B cell (primary cell): ENCODE measurements around the gene DIP2B. TPM values are rescaled to one million over a fixed set of nuclear protein-coding genes. Genes with fewer than 3 reads are reported as not detected.

Experiments
- ATAC-seq: fragments of 200-7000 bp; cut with Tn5 transposase; one replicate; pipeline ENCODE4 v1.10.0; 2021; ENCODE audit warnings: low read depth, mild to moderate bottlenecking, moderate number of reproducible peaks, moderate library complexity
- CTCF ChIA-PET: fragments of 350-600 bp; sonication (Branson Sonifier 250); formaldehyde crosslinking; loops from one replicate; lab custom pipeline; 2021; ENCODE audit warnings: antibody characterized with exemption, inconsistent platforms; lab: Charles Lee
- POLR2A ChIA-PET: fragments of 350-600 bp; sonication (Branson Sonifier 250); formaldehyde crosslinking; loops from one replicate; lab custom pipeline; 2021; ENCODE audit warnings: antibody characterized with exemption; lab: Charles Lee
- DNase-seq: peaks from one replicate; pipeline ENCODE4 v3.0.0; 2013
- H2AFZ ChIP-seq: 2 replicates; pipeline ENCODE4 v1.6.1; 2012; ENCODE audit warnings: mild to moderate bottlenecking, low read depth, low read length; ENCODE audit not compliant: insufficient read depth, poor library complexity, severe bottlenecking
- H3K27ac ChIP-seq, 2 donors: 1 replicate in 1 of 2; 2 replicates in 1 of 2; pipeline ENCODE4 v1.5.1; 2012 to 2013; ENCODE audit warnings: low read length in 2 of 2, mild to moderate bottlenecking in 2 of 2, moderate library complexity in 1 of 2
- H3K27me3 ChIP-seq, 4 experiments: fragments of 200-600 bp in 1 of 4; sonication (generic) in 1 of 4; replicated peaks in 1 of 4; 1 replicate in 2 of 4; 2 replicates in 2 of 4; pipeline versions ENCODE4 v1.6.1 to v1.7.0; 2013 to 2016; ENCODE audit warnings: low read length in 3 of 4, mild to moderate bottlenecking in 2 of 4, mixed read lengths in 1 of 4, moderate library complexity in 1 of 4; ENCODE audit not compliant: insufficient read depth in 4 of 4, control insufficient read depth in 3 of 4; ENCODE audit errors: control extremely low read depth in 1 of 4
- H3K36me3 ChIP-seq, 2 experiments: replicated peaks in 1 of 2; 1 replicate in 1 of 2; 2 replicates in 1 of 2; pipeline versions ENCODE4 v1.6.1 to v1.7.1; 2013; ENCODE audit warnings: low read length in 1 of 2; ENCODE audit not compliant: insufficient read depth in 2 of 2, control insufficient read depth in 1 of 2; ENCODE audit errors: control extremely low read depth in 1 of 2, extremely low read depth in 1 of 2
- H3K4me1 ChIP-seq, 2 donors: fragments of 200-600 bp in 1 of 2; sonication (generic) in 1 of 2; 1 replicate in 1 of 2; 2 replicates in 1 of 2; pipeline versions ENCODE4 v1.5.1 to v1.6.1; 2013 to 2017; ENCODE audit warnings: low read length in 2 of 2; ENCODE audit not compliant: control insufficient read depth in 2 of 2, insufficient read depth in 2 of 2
- H3K4me2 ChIP-seq: replicated peaks from 2 replicates; pipeline ENCODE3; 2012; ENCODE audit warnings: mild to moderate bottlenecking, low read depth, low read length; ENCODE audit not compliant: poor library complexity, severe bottlenecking
- H3K4me3 ChIP-seq, 5 experiments: fragments of 200-600 bp in 1 of 5; sonication (generic) in 1 of 5; 1 replicate in 3 of 5; 2 replicates in 2 of 5; pipeline versions ENCODE4 v1.5.1 to v1.7.0; 2011 to 2016; ENCODE audit warnings: low read length in 4 of 5, mild to moderate bottlenecking in 4 of 5, low read depth in 2 of 5, control low read depth in 1 of 5, moderate library complexity in 1 of 5; ENCODE audit not compliant: insufficient read depth in 1 of 5; ENCODE audit errors: control extremely low read depth in 1 of 5, extremely low read depth in 1 of 5
- H3K79me2 ChIP-seq: fragments of 200-600 bp; sonication (generic); one replicate; pipeline ENCODE4 v1.6.0; 2016; ENCODE audit warnings: low read length; ENCODE audit not compliant: control insufficient read depth, insufficient read depth
- H3K9ac ChIP-seq: fragments of 200-600 bp; sonication (generic); 2 replicates; pipeline ENCODE4 v1.6.1; 2017; ENCODE audit warnings: mild to moderate bottlenecking, low read length, moderate library complexity
- H3K9me3 ChIP-seq, 3 donors: one replicate each; pipeline versions ENCODE4 v1.6.1 to v1.7.1; 2013; ENCODE audit warnings: low read length in 2 of 3; ENCODE audit not compliant: control insufficient read depth in 2 of 3, insufficient read depth in 1 of 3; ENCODE audit errors: control extremely low read depth in 1 of 3
- H4K20me1 ChIP-seq: 2 replicates; pipeline ENCODE4 v1.6.0; 2012; ENCODE audit warnings: mild to moderate bottlenecking, low read length; ENCODE audit not compliant: insufficient read depth, control insufficient read depth, poor library complexity, severe bottlenecking
- H3K27ac Mint-ChIP-seq: one replicate; pipeline ENCODE4 v1.8.0; 2021; ENCODE audit warnings: mixed read lengths
- H3K27me3 Mint-ChIP-seq: one replicate; pipeline ENCODE4 v1.8.0; 2021; ENCODE audit warnings: mixed read lengths
- H3K4me1 Mint-ChIP-seq: one replicate; pipeline ENCODE4 v1.8.0; 2021; ENCODE audit warnings: mixed read lengths
- H3K4me3 Mint-ChIP-seq: one replicate; pipeline ENCODE4 v1.8.0; 2021; ENCODE audit warnings: mixed read lengths
- H3K9me3 Mint-ChIP-seq: one replicate; pipeline ENCODE4 v1.8.0; 2022; ENCODE audit warnings: mixed read lengths; ENCODE audit not compliant: insufficient read depth
- CTCF ChIP-seq: fragments of 200-600 bp; IDR thresholded peaks from one replicate; pipeline ENCODE4 v1.8.0; 2022; ENCODE audit warnings: antibody characterized with exemption, mild to moderate bottlenecking
- EZH2 ChIP-seq: IDR thresholded peaks from 2 replicates; pipeline ENCODE4 v1.6.1; 2012; ENCODE audit warnings: borderline replicate concordance, low read depth, mild to moderate bottlenecking, moderate library complexity, low read length; ENCODE audit not compliant: insufficient read depth, poor library complexity, severe bottlenecking
- WGBS: methylation state at CpG from one replicate; pipeline ENCODE4 v1.1.5; 2013; ENCODE audit warnings: missing lambda C conversion rate; ENCODE audit not compliant: insufficient coverage; 5-methylcytosine and 5-hydroxymethylcytosine counted together
- intact Hi-C: fragments of 100-400 bp; cut with micrococcal nuclease; formaldehyde crosslinking; loops from one replicate; pipeline ENCODE4 v1.10.0; 2022
- polyA plus RNA-seq: library from polyadenylated mRNA; depleted of rRNA; stranded (reverse); fragments of >200 nt; gene quantifications from 2 replicates; pipeline ENCODE4 v1.2.3, GENCODE V29; 2012
- total RNA-seq, 2 donors: library from RNA; stranded (reverse); fragments of 120-200 nt in 1 of 2; gene quantifications; 1 replicate in 1 of 2; 2 replicates in 1 of 2; pipeline versions ENCODE4 v1.2.3 to v1.2.4, GENCODE V29; 2013 to 2022

The DIP2B gene
- total and polyA plus RNA-seq, 2 donors (not counting 1 experiment from before 2014, with no cell fraction given): 16.4 to 38.8 TPM

GRCh38 chr12:50787618-50788017, 282.8 kb downstream of the DIP2B start:
- Histone ChIP-seq H3K4me2 (no peak overlapping the region), H3K79me2 (peaks cover 58% of the 10 kb centered on the region), H3K27me3 (no peaks in the 10 kb centered on the region), H3K27ac (no peak overlapping the region), H3K9ac (no peak overlapping the region), H2AFZ (no peak overlapping the region), H3K4me3 (no peak overlapping the region), H4K20me1 (peaks cover 27% of the 10 kb centered on the region), H3K4me1 (no peaks in the 10 kb centered on the region), H3K9me3 (peaks cover 0 to 11% (median 4%) of the 10 kb centered on the region in 3 donors), H3K36me3 (peaks cover 16 to 29% of the 10 kb centered on the region in 2 experiments)
- peaks cover 16% of the 10 kb centered on the region for H3K4me1 Mint-ChIP-seq
- H3K27me3 Mint-ChIP-seq: no peaks in the 10 kb centered on the region
- POLR2A ChIA-PET: no interaction called here
- 100% methylated on average over 1 of the region's 2 CpGs for WGBS
- TF ChIP-seq CTCF: no peak
- TF ChIP-seq EZH2: no peak
- H3K4me3 Mint-ChIP-seq: no peak overlapping the region
- H3K9me3 Mint-ChIP-seq: peaks cover 2% of the 10 kb centered on the region
- intact Hi-C loops: no loop called here
- no peak for ATAC-seq
- DNase-seq: no peak
- CTCF ChIA-PET: interaction anchor here (1.1 kb wide), 1 partner anchor 10 kb away, joined by 3 read pairs; no protein-coding TSS in a partner anchor
- no peak overlapping the region for H3K27ac Mint-ChIP-seq

- ChIA-PET POLR2A (no interaction called here), CTCF (interaction anchor here (0.5 to 1.1 kb wide), 3 partner anchors 11 to 494 kb away, joined by 3 to 5 read pairs (median 3); no protein-coding TSS in a partner anchor)
- Histone ChIP-seq H3K36me3 (peaks cover 14 to 21% of the 10 kb centered on the region in 2 experiments), H3K79me2 (peaks cover 55% of the 10 kb centered on the region), H3K27me3 (no peaks in the 10 kb centered on the region), H3K9me3 (peaks cover 0 to 11% (median 4%) of the 10 kb centered on the region in 3 donors), H4K20me1 (peaks cover 27% of the 10 kb centered on the region), H3K9ac (no peak overlapping the region), H3K4me3 (no peak overlapping the region), H3K4me1 (no peaks in the 10 kb centered on the region), H3K4me2 (no peak overlapping the region), H3K27ac (no peak overlapping the region), H2AFZ (no peak overlapping the region)
- Mint-ChIP-seq H3K4me1 (peaks cover 16% of the 10 kb centered on the region), H3K4me3 (no peak overlapping the region), H3K9me3 (peaks cover 2% of the 10 kb centered on the region), H3K27ac (no peak overlapping the region), H3K27me3 (no peaks in the 10 kb centered on the region)
- TF ChIP-seq CTCF (no peak), EZH2 (no peak)
- 95% methylated on average over 2 of the region's 3 CpGs for WGBS
- ATAC-seq: no peak
- DNase-seq: no peak
- intact Hi-C loops: no loop called here
Measured at GRCh38 chr12:50788561-50788960, 283.8 kb downstream of the DIP2B start.
